Prostate gland (tissue), 2 donors: ENCODE data around the gene MVP.
A peak's percentile ranks its signal among the peaks of the same experiment; 100 is the strongest.

Source experiments
- CTCF ChIP-seq, 4 experiments: fragments of 200-600 bp in 2 of 4; fragments of 450-650 bp in 2 of 4; sonication (generic) in 2 of 4; IDR thresholded peaks; 1 replicate in 3 of 4; 2 replicates in 1 of 4; pipeline ENCODE4 v1.5.1; 2016 to 2019; ENCODE audit warnings: antibody characterized with exemption in 4 of 4, mild to moderate bottlenecking in 2 of 4, moderate library complexity in 2 of 4
- POLR2AphosphoS5 ChIP-seq: sonication (generic); formaldehyde crosslinking; IDR thresholded peaks from one replicate; pipeline ENCODE4 v1.6.1; 2017; ENCODE audit warnings: antibody characterized with exemption

GRCh38 chr16:29848420-29849297, 28.4 kb downstream of the MVP start:
- TF ChIP-seq CTCF (IDR thresholded peaks at IDR 0.05) (peak; percentile 66 to 83 (median 75)), POLR2AphosphoS5 (peak; percentile 46)
